Uterus (tissue), 4 donors: ENCODE data around the gene HLX. TPM values are rescaled to one million over a fixed set of nuclear protein-coding genes. Genes with fewer than 3 reads are reported as not detected.

Source experiments
- DNase-seq, 2 donors: peaks; one replicate each; pipeline ENCODE4 v3.0.0-alpha.2; 2019 to 2020
- H3K27ac ChIP-seq, 2 donors: fragments of 200-600 bp; sonication (generic); 1 replicate in 1 of 2; 2 replicates in 1 of 2; pipeline ENCODE4 v1.5.1; 2016 to 2018
- H3K27me3 ChIP-seq, 2 donors: fragments of 200-600 bp; sonication (generic); one replicate each; pipeline ENCODE4 v1.5.1; 2018 to 2019; ENCODE audit warnings: control low read depth in 1 of 2
- H3K36me3 ChIP-seq, 2 donors: fragments of 200-600 bp; sonication (generic); one replicate each; pipeline ENCODE4 v1.5.1; 2019; ENCODE audit warnings: control low read depth in 1 of 2
- H3K4me1 ChIP-seq, 2 donors: fragments of 200-600 bp; sonication (generic); one replicate each; pipeline ENCODE4 v1.5.1; 2018 to 2019; ENCODE audit warnings: control low read depth in 1 of 2
- H3K4me3 ChIP-seq, 2 donors: fragments of 200-600 bp; sonication (generic); 1 replicate in 1 of 2; 2 replicates in 1 of 2; pipeline ENCODE4 v1.5.1; 2018 to 2019; ENCODE audit warnings: mild to moderate bottlenecking in 1 of 2
- H3K9me3 ChIP-seq, 2 donors: fragments of 200-600 bp; sonication (generic); one replicate each; pipeline ENCODE4 v1.5.1; 2019; ENCODE audit warnings: control low read depth in 1 of 2
- CTCF ChIP-seq, 4 experiments: fragments of 200-600 bp in 2 of 4; fragments of 450-650 bp in 2 of 4; sonication (generic) in 2 of 4; IDR thresholded peaks; one replicate each; pipeline ENCODE4 v1.5.1; 2016 to 2019; ENCODE audit warnings: antibody characterized with exemption in 4 of 4, mild to moderate bottlenecking in 2 of 4, moderate library complexity in 1 of 4
- POLR2A ChIP-seq, 2 donors: fragments of 450-650 bp; IDR thresholded peaks; one replicate each; pipeline ENCODE4 v1.6.1; 2016; ENCODE audit warnings: antibody characterized with exemption in 2 of 2, mild to moderate bottlenecking in 1 of 2, moderate library complexity in 1 of 2
- intact Hi-C: fragments of 100-400 bp; cut with DNase I; formaldehyde crosslinking; loops from one replicate; pipeline ENCODE4 v1.15.1; 2023; ENCODE audit warnings: low total_unique reads
- total RNA-seq, 4 donors: library from RNA; depleted of rRNA in 3 of 4; stranded (reverse); fragments of >200 nt in 3 of 4; gene quantifications; one replicate each; pipeline versions ENCODE4 v1.1.0 to v1.2.4, GENCODE V29; 2014 to 2023
- donor health status: DM: yes; HTN: yes; CAD: no.

Gene HLX
- total RNA-seq, 4 donors from 2014 or later: 0.26 to 35.9 (median 7.0) TPM

- no peak for DNase-seq
- H3K27ac ChIP-seq: no peak overlapping the region
- peaks cover 0 to 4% of the 10 kb centered on the region in 2 donors for H3K4me1 ChIP-seq
- no peak overlapping the region for H3K4me3 ChIP-seq
- TF ChIP-seq POLR2A (IDR thresholded peaks at IDR 0.05): no peak
- no peak for TF ChIP-seq CTCF (IDR thresholded peaks at IDR 0.05)
- H3K27me3 ChIP-seq: no peaks in the 10 kb centered on the region
- H3K36me3 ChIP-seq: no peaks in the 10 kb centered on the region
- intact Hi-C loops: no loop called here
- no peaks in the 10 kb centered on the region for H3K9me3 ChIP-seq
These were observed 39.8 kb upstream of the HLX start for GRCh38 chr1:220839474-220839873.

GRCh38 chr1:220841293-220841692, 38.0 kb upstream of the HLX start:
- H3K4me3 ChIP-seq: no peak overlapping the region
- no peak overlapping the region for H3K27ac ChIP-seq
- DNase-seq: no peak
- no peaks in the 10 kb centered on the region for H3K27me3 ChIP-seq
- H3K4me1 ChIP-seq: peaks cover 0 to 4% of the 10 kb centered on the region in 2 donors
- TF ChIP-seq CTCF (IDR thresholded peaks at IDR 0.05): no peak
- TF ChIP-seq POLR2A (IDR thresholded peaks at IDR 0.05): no peak
- no peaks in the 10 kb centered on the region for H3K36me3 ChIP-seq
- intact Hi-C loops: no loop called here
- H3K9me3 ChIP-seq: no peaks in the 10 kb centered on the region

- intact Hi-C loops: no loop called here
- peaks cover 0 to 4% of the 10 kb centered on the region in 2 donors for H3K4me1 ChIP-seq
- peak; percentile 17 to 51 for DNase-seq
- H3K27me3 ChIP-seq: no peaks in the 10 kb centered on the region
- TF ChIP-seq POLR2A (IDR thresholded peaks at IDR 0.05) (no peak), CTCF (IDR thresholded peaks at IDR 0.05) (no peak)
- H3K36me3 ChIP-seq: no peaks in the 10 kb centered on the region
- no peaks in the 10 kb centered on the region for H3K9me3 ChIP-seq
- H3K27ac ChIP-seq: peak overlapping the region; percentile 39 to 68
- H3K4me3 ChIP-seq: no peak overlapping the region
These were observed 35.7 kb upstream of the HLX start for GRCh38 chr1:220843481-220844011.

GRCh38 chr1:220852408-220852807, 26.8 kb upstream of the HLX start:
- TF ChIP-seq POLR2A (IDR thresholded peaks at IDR 0.05): no peak
- TF ChIP-seq CTCF (IDR thresholded peaks at IDR 0.05): no peak
- Histone ChIP-seq H3K27me3 (no peaks in the 10 kb centered on the region), H3K27ac (no peak overlapping the region), H3K9me3 (no peaks in the 10 kb centered on the region), H3K36me3 (no peaks in the 10 kb centered on the region), H3K4me1 (no peaks in the 10 kb centered on the region), H3K4me3 (no peak overlapping the region)
- no peak for DNase-seq
- intact Hi-C loops: no loop called here

- Histone ChIP-seq H3K27me3 (peaks cover 0 to 5% of the 10 kb centered on the region in 2 donors), H3K27ac (no peak overlapping the region), H3K9me3 (no peaks in the 10 kb centered on the region), H3K4me3 (no peak overlapping the region), H3K4me1 (no peaks in the 10 kb centered on the region), H3K36me3 (no peaks in the 10 kb centered on the region)
- no peak for TF ChIP-seq POLR2A (IDR thresholded peaks at IDR 0.05)
- no peak for TF ChIP-seq CTCF (IDR thresholded peaks at IDR 0.05)
- no peak for DNase-seq
- intact Hi-C loops: loop anchor here (10.0 kb wide), 1 partner anchor 563 kb away; no protein-coding TSS in a partner anchor
These were observed 6.9 kb upstream of the HLX start for GRCh38 chr1:220872296-220872695.
